HEK293T (cell line): ENCODE results near the gene CDH26.

Experiments
- ARNT ChIP-seq: fragments of 450-650 bp; IDR thresholded peaks from 2 replicates; pipeline ENCODE4 v1.6.1; 2017; ENCODE audit warnings: mild to moderate bottlenecking
- FOXM1 ChIP-seq: fragments of 450-650 bp; IDR thresholded peaks from 2 replicates; pipeline ENCODE4 v1.6.1; 2017; ENCODE audit warnings: mild to moderate bottlenecking, borderline replicate concordance
- HDGF ChIP-seq: fragments of 450-650 bp; IDR thresholded peaks from 2 replicates; pipeline ENCODE4 v1.6.1; 2017; ENCODE audit warnings: antibody characterized with exemption, borderline replicate concordance
- LEF1 ChIP-seq: fragments of 450-650 bp; IDR thresholded peaks from 2 replicates; pipeline ENCODE4 v1.6.1; 2017; ENCODE audit warnings: mild to moderate bottlenecking, borderline replicate concordance
- SP1 ChIP-seq: fragments of 450-650 bp; IDR thresholded peaks from 2 replicates; pipeline ENCODE4 v1.6.1; 2017
- SUZ12 ChIP-seq: fragments of 450-650 bp; IDR thresholded peaks from 2 replicates; pipeline ENCODE4 v1.6.1; 2016; ENCODE audit warnings: mild to moderate bottlenecking
- TARDBP ChIP-seq: fragments of 450-650 bp; IDR thresholded peaks from 2 replicates; pipeline ENCODE4 v1.6.1; 2016

- TF ChIP-seq SUZ12 (no peak), FOXM1 (no peak), TARDBP (no peak), SP1 (no peak), ARNT (no peak), LEF1 (no peak), HDGF (no peak)
These were observed 88.6 kb downstream of the CDH26 start for GRCh38 chr20:60046860-60047259.
